SHP77 (cell line): Measurements from ENCODE around the gene HNRNPC.
A peak's percentile ranks its signal among the peaks of the same experiment; 100 is the strongest.
"Not testable (repeated sequence)": the region's sequence is repeated elsewhere in the genome, so short reads cannot be mapped to it uniquely, and the experiment has no call there.

ENCODE experiments used
- DNase-seq, 2 experiments: peaks; one replicate each; lab custom pipeline; 2025; lab: John Stamatoyannopoulos, UW

HNRNPC gene

DNA sequence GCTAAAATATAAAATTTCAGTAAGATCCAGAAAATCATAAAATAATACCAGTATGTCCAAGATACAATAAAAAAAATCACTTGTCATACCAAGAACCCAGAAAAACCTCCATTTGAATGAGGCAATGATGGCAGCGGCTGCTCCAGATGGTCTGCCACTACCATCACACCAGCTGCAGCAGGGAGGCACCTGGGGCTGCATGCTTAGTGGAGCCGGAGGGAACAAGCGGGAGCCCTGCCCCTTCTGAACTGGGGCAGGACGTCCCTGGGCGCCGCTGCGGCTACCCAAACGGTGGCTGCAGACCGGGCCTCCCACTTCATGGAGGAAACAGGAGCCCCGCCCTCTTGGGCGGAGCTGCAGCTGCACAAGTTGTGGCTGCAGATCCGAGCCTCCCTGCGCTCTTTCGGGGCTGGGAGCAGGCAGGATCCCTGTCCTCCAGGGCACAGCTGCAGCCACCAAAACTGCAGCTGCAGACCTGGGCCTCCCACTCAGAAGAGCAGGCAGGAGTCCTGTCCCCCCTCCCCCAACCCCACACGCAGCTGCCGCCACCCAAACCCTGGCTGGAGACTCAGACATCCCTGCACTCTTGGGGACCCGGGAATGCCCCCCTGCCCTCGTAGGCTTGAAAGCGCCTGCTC is 77.3 kb downstream of the HNRNPC start:
- peak; percentile 94 to 96 for DNase-seq

GRCh38 chr14:21191261-21191808 is 77.9 kb downstream of the HNRNPC start:
- DNase-seq = peak; percentile 33 to 49

GRCh38 chr14:21185491-21185890 is 83.8 kb downstream of the HNRNPC start:
- no peak for DNase-seq

DNA sequence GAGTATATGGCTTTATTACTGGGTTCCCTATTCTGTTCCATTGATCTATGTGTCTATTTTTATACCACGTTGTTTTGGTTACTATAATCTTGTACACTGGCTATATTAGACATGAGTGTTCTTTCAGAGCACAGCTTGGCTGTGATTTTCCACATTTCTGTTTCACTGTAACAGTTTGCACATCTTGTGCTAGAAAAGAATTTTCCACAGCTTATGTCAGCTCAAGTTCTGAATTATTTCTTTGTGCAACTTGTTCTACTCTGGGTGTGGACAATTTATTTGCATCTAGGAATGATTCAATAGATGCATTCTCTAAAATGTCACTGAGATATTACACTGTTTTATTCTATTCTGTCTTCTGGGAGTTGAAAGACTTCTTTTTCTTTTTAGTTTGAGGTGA is 85.0 kb downstream of the HNRNPC start:
- no peak for DNase-seq

DNA sequence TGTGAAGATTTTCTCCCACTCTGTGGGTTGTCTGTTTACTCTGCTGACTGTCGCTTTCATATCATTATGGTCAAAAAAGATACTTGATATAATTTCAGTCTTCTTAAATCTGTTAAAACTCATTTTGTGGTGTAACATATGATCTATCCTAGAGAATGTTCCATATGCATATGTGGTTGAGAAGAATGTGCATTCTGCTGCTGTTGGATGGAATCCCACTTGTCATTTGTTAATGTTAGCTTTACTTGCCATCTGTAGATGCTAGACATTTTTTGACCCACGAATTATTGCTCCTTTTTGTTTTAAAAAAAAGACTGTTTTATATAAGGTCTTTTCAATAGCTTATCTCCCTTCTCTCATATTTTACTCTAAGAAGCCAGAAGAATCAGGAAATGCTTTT is 87.1 kb downstream of the HNRNPC start:
- no peak for DNase-seq

DNA sequence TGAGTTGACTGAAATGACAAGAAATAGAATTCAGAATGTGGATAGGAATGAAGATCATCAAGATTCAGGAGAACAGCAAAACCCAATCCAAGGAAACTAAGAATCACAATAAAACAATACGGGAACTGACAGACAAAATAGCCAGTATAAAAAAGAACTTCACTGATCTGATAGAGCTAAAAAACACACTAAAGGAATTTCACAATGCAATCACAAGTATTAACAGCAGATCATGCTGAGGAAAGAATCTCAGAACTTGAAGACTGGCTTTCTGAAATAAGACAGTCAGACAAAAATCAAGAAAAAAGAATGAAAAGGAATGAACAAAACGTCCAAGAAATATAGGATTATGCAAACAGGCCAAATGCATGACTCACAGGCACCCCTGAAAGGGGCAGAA is 98.1 kb downstream of the HNRNPC start:
- no peak for DNase-seq

DNA sequence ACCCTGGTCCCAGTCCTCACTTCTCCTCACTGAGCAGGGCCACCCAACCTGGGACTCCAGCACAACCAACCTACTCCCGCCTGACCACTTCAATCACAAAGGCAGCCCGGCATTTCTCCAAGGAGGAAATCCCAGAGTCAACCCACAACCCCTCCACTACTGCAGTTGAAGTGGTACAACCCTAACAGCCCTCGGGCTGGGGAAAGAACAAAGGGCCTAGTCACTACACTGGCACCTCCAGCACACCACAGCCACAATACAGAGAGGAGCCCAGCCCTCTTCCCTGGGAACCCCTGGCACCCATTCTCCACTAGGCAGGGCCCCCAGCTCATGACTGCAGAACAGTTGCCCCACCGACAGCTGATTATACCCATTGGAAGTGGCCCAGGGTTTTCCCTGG is 99.7 kb downstream of the HNRNPC start:
- DNase-seq = no peak

DNA sequence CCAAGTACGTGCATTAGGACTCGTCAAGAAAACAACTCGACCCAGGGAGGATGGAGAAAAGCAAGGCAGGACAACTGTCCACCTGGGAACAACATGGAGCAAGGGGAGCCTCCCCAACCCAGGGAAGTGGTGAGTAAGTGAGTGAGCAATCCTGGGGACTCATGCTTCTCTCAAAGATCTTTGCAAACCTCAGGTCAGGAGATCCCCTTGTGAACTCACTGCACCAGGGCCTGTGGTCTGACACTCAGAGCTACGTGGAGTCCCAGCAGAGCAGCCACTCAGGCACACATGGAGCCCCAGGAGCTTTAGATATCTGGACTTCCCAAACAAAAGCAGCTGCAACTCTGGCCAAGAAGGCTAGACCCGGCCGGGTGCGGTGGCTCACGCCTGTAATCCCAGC is 101.2 kb downstream of the HNRNPC start:
- no peak for DNase-seq

GRCh38 chr14:21165670-21166069 is 103.6 kb downstream of the HNRNPC start:
- not testable (repeated sequence) for DNase-seq

GRCh38 chr14:21165002-21165605 is 104.1 kb downstream of the HNRNPC start:
- not testable (repeated sequence) for DNase-seq

DNA sequence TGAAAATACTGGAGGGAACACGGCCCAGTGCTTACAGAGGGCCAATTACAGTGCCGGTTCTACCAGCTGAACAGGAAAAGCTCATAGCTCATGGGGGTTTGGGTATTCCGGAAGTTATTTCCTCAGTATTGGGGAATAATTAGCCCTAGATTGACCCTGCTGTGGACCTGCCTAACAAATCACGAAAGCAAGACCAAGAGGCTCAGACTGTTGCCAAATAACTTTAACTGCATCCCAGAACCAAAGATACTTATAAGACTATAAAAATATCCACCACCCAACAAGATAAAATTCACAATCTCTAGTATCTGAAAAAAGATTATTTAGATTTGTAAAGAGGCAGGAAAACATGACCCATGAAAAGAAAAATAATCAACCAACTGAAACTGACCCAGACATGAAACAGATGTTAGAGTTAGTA is 105.4 kb downstream of the HNRNPC start:
- no peak for DNase-seq

- no peak for DNase-seq
These were observed 107.2 kb downstream of the HNRNPC start for GRCh38 chr14:21162081-21162480.

- no peak for DNase-seq
These were observed 109.1 kb downstream of the HNRNPC start for GRCh38 chr14:21160061-21160610.
